BLaER1 (cell line): ENCODE data around the gene PSMC3IP.
"Not testable (repeated sequence)": the region's sequence is repeated elsewhere in the genome, so short reads cannot be mapped to it uniquely, and the experiment has no call there.

Experiments used
- H3K27ac ChIP-seq: shearing (Covaris generic); formaldehyde crosslinking; 2 replicates; pipeline ENCODE4 v1.8.1; 2022
- H3K27me3 ChIP-seq: shearing (Covaris generic); formaldehyde crosslinking; 2 replicates; pipeline ENCODE4 v1.8.1; 2022
- H3K36me3 ChIP-seq: shearing (Covaris generic); formaldehyde crosslinking; 2 replicates; pipeline ENCODE4 v1.8.1; 2022
- H3K4me1 ChIP-seq: shearing (Covaris generic); formaldehyde crosslinking; 2 replicates; pipeline ENCODE4 v1.8.1; 2022
- H3K4me2 ChIP-seq: shearing (Covaris generic); formaldehyde crosslinking; 2 replicates; pipeline ENCODE4 v1.8.1; 2022
- H3K4me3 ChIP-seq: shearing (Covaris generic); formaldehyde crosslinking; 2 replicates; pipeline ENCODE4 v1.8.1; 2022
- H3K9ac ChIP-seq: shearing (Covaris generic); formaldehyde crosslinking; 2 replicates; pipeline ENCODE4 v1.8.1; 2022
- H3K9me3 ChIP-seq: shearing (Covaris generic); formaldehyde crosslinking; 2 replicates; pipeline ENCODE4 v1.8.1; 2022
- H4K20me1 ChIP-seq: shearing (Covaris generic); formaldehyde crosslinking; 2 replicates; pipeline ENCODE4 v1.8.1; 2022
- Cebpa-rat ChIP-seq: shearing (Covaris generic); IDR thresholded peaks from 2 replicates; pipeline ENCODE4 v1.8.1; 2022

PSMC3IP gene

GRCh38 chr17:42562388-42563142, 15.0 kb downstream of the PSMC3IP start:
- Histone ChIP-seq H3K4me1 (peaks cover 33% of the 10 kb centered on the region), H3K27me3 (no peaks in the 10 kb centered on the region), H3K27ac (peak overlapping the region; percentile 92), H3K4me3 (peak overlapping the region; percentile 97), H3K9me3 (no peaks in the 10 kb centered on the region), H3K9ac (peak overlapping the region; percentile 97), H3K36me3 (peaks cover 33% of the 10 kb centered on the region), H4K20me1 (no peaks in the 10 kb centered on the region), H3K4me2 (peak overlapping the region; percentile 99)
- TF ChIP-seq Cebpa-rat = no peak

- H3K4me1 ChIP-seq = peaks cover 32% of the 10 kb centered on the region
- peak within 1 kb of the TSS; percentile 99 for H3K4me2 ChIP-seq
These were observed 15.6 kb downstream of the PSMC3IP start, which contains the start of gene COASY for GRCh38 chr17:42561897-42562387. COASY (plus strand) TSS chr17:42562148; CDS start chr17:42562623, 475 bp downstream.

GRCh38 chr17:42560246-42560645, 17.3 kb downstream of the PSMC3IP start:
- peaks cover 20% of the 10 kb centered on the region for H3K36me3 ChIP-seq
- no peak overlapping the region for H3K9ac ChIP-seq
- no peaks in the 10 kb centered on the region for H4K20me1 ChIP-seq
- no peak overlapping the region for H3K4me2 ChIP-seq
- no peak for TF ChIP-seq Cebpa-rat
- H3K4me1 ChIP-seq = peaks cover 33% of the 10 kb centered on the region
- no peaks in the 10 kb centered on the region for H3K27me3 ChIP-seq
- no peak overlapping the region for H3K27ac ChIP-seq
- H3K4me3 ChIP-seq = no peak overlapping the region
- no peaks in the 10 kb centered on the region for H3K9me3 ChIP-seq

More at GRCh38 chr17:42561897-42562387, 15.6 kb downstream of the PSMC3IP start, which contains the start of gene COASY:
- no peaks in the 10 kb centered on the region for H3K9me3 ChIP-seq
- H4K20me1 ChIP-seq = no peaks in the 10 kb centered on the region
- no peak for TF ChIP-seq Cebpa-rat
- H3K27ac ChIP-seq = peak within 1 kb of the TSS; percentile 92
- H3K27me3 ChIP-seq = no peaks in the 10 kb centered on the region
- peak within 1 kb of the TSS; percentile 97 for H3K4me3 ChIP-seq
- peaks cover 33% of the 10 kb centered on the region for H3K36me3 ChIP-seq
- peak within 1 kb of the TSS; percentile 97 for H3K9ac ChIP-seq

- no peaks in the 10 kb centered on the region for H4K20me1 ChIP-seq
- no peak for TF ChIP-seq Cebpa-rat
- peaks cover 9% of the 10 kb centered on the region for H3K36me3 ChIP-seq
- peaks cover 33% of the 10 kb centered on the region for H3K4me1 ChIP-seq
- H3K4me2 ChIP-seq = no peak overlapping the region
- no peak overlapping the region for H3K9ac ChIP-seq
- no peak overlapping the region for H3K4me3 ChIP-seq
- no peaks in the 10 kb centered on the region for H3K9me3 ChIP-seq
- no peaks in the 10 kb centered on the region for H3K27me3 ChIP-seq
- H3K27ac ChIP-seq = no peak overlapping the region
These were observed 18.5 kb downstream of the PSMC3IP start for GRCh38 chr17:42559075-42559474.

GRCh38 chr17:42555961-42556617, 21.4 kb downstream of the PSMC3IP start:
- not testable (repeated sequence) for H3K27ac ChIP-seq, H4K20me1 ChIP-seq, H3K9me3 ChIP-seq, H3K9ac ChIP-seq, H3K27me3 ChIP-seq, H3K36me3 ChIP-seq, H3K4me3 ChIP-seq
- H3K4me2 ChIP-seq = peak overlapping the region; percentile 77
- H3K4me1 ChIP-seq = peaks cover 26% of the 10 kb centered on the region

GRCh38 chr17:42555122-42555622, 22.4 kb downstream of the PSMC3IP start:
- no peaks in the 10 kb centered on the region for H3K27me3 ChIP-seq
- peak overlapping the region; percentile 89 for H3K27ac ChIP-seq
- H3K4me3 ChIP-seq = peak overlapping the region; percentile 86
- H4K20me1 ChIP-seq = no peaks in the 10 kb centered on the region
- peak overlapping the region; percentile 92 for H3K9ac ChIP-seq
- H3K36me3 ChIP-seq = peaks cover 5% of the 10 kb centered on the region
- H3K9me3 ChIP-seq = no peaks in the 10 kb centered on the region
- peaks cover 26% of the 10 kb centered on the region for H3K4me1 ChIP-seq
- H3K4me2 ChIP-seq = peak overlapping the region; percentile 77
- TF ChIP-seq Cebpa-rat = no peak

- Histone ChIP-seq H4K20me1 (no peaks in the 10 kb centered on the region), H3K4me2 (peak overlapping the region; percentile 77), H3K9ac (peak overlapping the region; percentile 92), H3K27ac (peak overlapping the region; percentile 89), H3K36me3 (peaks cover 5% of the 10 kb centered on the region), H3K9me3 (no peaks in the 10 kb centered on the region), H3K4me3 (peak overlapping the region; percentile 86), H3K4me1 (peaks cover 27% of the 10 kb centered on the region), H3K27me3 (no peaks in the 10 kb centered on the region)
- no peak for TF ChIP-seq Cebpa-rat
These were observed 23.0 kb downstream of the PSMC3IP start for GRCh38 chr17:42554250-42555121.

GRCh38 chr17:42553866-42554249, 23.7 kb downstream of the PSMC3IP start:
- H3K27ac ChIP-seq = peak overlapping the region; percentile 89
- peaks cover 5% of the 10 kb centered on the region for H3K36me3 ChIP-seq
- H3K4me3 ChIP-seq = peak overlapping the region; percentile 86
- H3K4me2 ChIP-seq = peak overlapping the region; percentile 77
- no peaks in the 10 kb centered on the region for H3K27me3 ChIP-seq
- H4K20me1 ChIP-seq = peaks cover 3% of the 10 kb centered on the region; the same call in 1 of the 2 replicates
- H3K9me3 ChIP-seq = no peaks in the 10 kb centered on the region
- peaks cover 33% of the 10 kb centered on the region for H3K4me1 ChIP-seq
- TF ChIP-seq Cebpa-rat = no peak
- H3K9ac ChIP-seq = peak overlapping the region; percentile 92

GRCh38 chr17:42553161-42553818, 24.2 kb downstream of the PSMC3IP start:
- Histone ChIP-seq H3K4me2 (peak overlapping the region; percentile 77), H4K20me1 (peaks cover 5% of the 10 kb centered on the region; the same call in 1 of the 2 replicates), H3K4me3 (peak overlapping the region; percentile 86; the same call in 1 of the 2 replicates), H3K27ac (no peak overlapping the region), H3K9ac (peak overlapping the region; percentile 92; the same call in 1 of the 2 replicates), H3K4me1 (peaks cover 36% of the 10 kb centered on the region), H3K9me3 (no peaks in the 10 kb centered on the region), H3K36me3 (peaks cover 5% of the 10 kb centered on the region), H3K27me3 (no peaks in the 10 kb centered on the region)
- no peak for TF ChIP-seq Cebpa-rat

- H3K4me3 ChIP-seq = peak within 1 kb of the TSS; percentile 86
- not testable (repeated sequence) for H3K27me3 ChIP-seq, H4K20me1 ChIP-seq, H3K9me3 ChIP-seq, H3K36me3 ChIP-seq
- H3K4me2 ChIP-seq = peak within 1 kb of the TSS; percentile 77
- H3K4me1 ChIP-seq = peaks cover 41% of the 10 kb centered on the region
- peak within 1 kb of the TSS; percentile 92; the same call in 1 of the 2 replicates for H3K9ac ChIP-seq
- 0 out of 2 replicates have a peak within 1 kb of the TSS, but pooled peaks have one; percentile 89 for H3K27ac ChIP-seq
These were observed 24.8 kb downstream of the PSMC3IP start, which contains the start of gene HSD17B1 for GRCh38 chr17:42552736-42553135. HSD17B1 (plus strand) TSS chr17:42552923; CDS start chr17:42552934, 11 bp downstream.
